Measurements from ENCODE around the gene TMEM170B.

TMEM170B gene

GRCh38 chr6:11537229-11538051 is at the start of gene TMEM170B:
TSS of gene TMEM170B (plus strand) at chr6:11537749. CDS start at chr6:11538278, 529 bp downstream.
- peak; percentile 60 to 100 (median 95) for DNase-seq

GRCh38 chr6:11490996-11491395 is 46.6 kb upstream of the TMEM170B start:
- no peak for DNase-seq

GRCh38 chr6:11491596-11492463 is 45.7 kb upstream of the TMEM170B start:
- no peak for DNase-seq

- DNase-seq = no peak
Observed at GRCh38 chr6:11492464-11493290, 44.9 kb upstream of the TMEM170B start.

- no peak for DNase-seq
Observed at GRCh38 chr6:11493974-11494373, 43.6 kb upstream of the TMEM170B start.

GRCh38 chr6:11494786-11495564 is 42.6 kb upstream of the TMEM170B start:
- peak in 2 of 58 donors; percentile 8 to 18 for DNase-seq

GRCh38 chr6:11495565-11496145 is 41.9 kb upstream of the TMEM170B start:
- DNase-seq = no peak

- peak in 47 of 58 donors; percentile 1 to 83 (median 37) for DNase-seq
Observed at GRCh38 chr6:11496152-11497060, 41.1 kb upstream of the TMEM170B start.

GRCh38 chr6:11497107-11497506 is 40.4 kb upstream of the TMEM170B start:
- DNase-seq = no peak

- peak in 33 of 58 donors; percentile 2 to 72 (median 27) for DNase-seq
Observed at GRCh38 chr6:11497881-11498280, 39.7 kb upstream of the TMEM170B start.

- no peak for DNase-seq
Observed at GRCh38 chr6:11500008-11500407, 37.5 kb upstream of the TMEM170B start.

GRCh38 chr6:11509471-11509870 is 28.1 kb upstream of the TMEM170B start:
- no peak for DNase-seq

GRCh38 chr6:11514672-11515071 is 22.9 kb upstream of the TMEM170B start:
- no peak for DNase-seq

- DNase-seq = no peak
Observed at GRCh38 chr6:11515763-11516162, 21.8 kb upstream of the TMEM170B start.

- no peak for DNase-seq
Observed at GRCh38 chr6:11522812-11523605, 14.5 kb upstream of the TMEM170B start.

- DNase-seq = peak in 1 of 58 donors; percentile 13
Observed at GRCh38 chr6:11525468-11526155, 11.9 kb upstream of the TMEM170B start.

- no peak for DNase-seq
Observed at GRCh38 chr6:11526156-11526505, 11.4 kb upstream of the TMEM170B start.
